GM23338 (cell line): ENCODE results near the gene MACROD1. TPM values are rescaled to one million over a fixed set of nuclear protein-coding genes. Genes with fewer than 3 reads are reported as not detected.

ENCODE experiments used
- ATAC-seq: fragments of 200-7000 bp; cut with Tn5 transposase; 3 replicates; pipeline ENCODE4 v1.9.1; 2020
- DNase-seq: peaks from one replicate; pipeline ENCODE4 v3.0.0-alpha.2; 2015; ENCODE audit warnings: low spot score
- H2AFZ ChIP-seq: fragments of 200-600 bp; sonication (generic); 2 replicates; pipeline ENCODE4 v1.8.0; 2016; ENCODE audit warnings: antibody characterized with exemption, mild to moderate bottlenecking, moderate library complexity
- H3F3A ChIP-seq: fragments of 200-600 bp; sonication (generic); replicated peaks from 2 replicates; pipeline ENCODE4 v1.8.0; 2017; ENCODE audit warnings: antibody characterized with exemption, mixed run types, low read depth
- H3K27ac ChIP-seq: fragments of 200-600 bp; sonication (generic); 2 replicates; pipeline ENCODE4 v1.6.1; 2016; ENCODE audit warnings: low read depth
- H3K27me3 ChIP-seq: fragments of 200-600 bp; sonication (generic); 2 replicates; pipeline ENCODE4 v1.8.0; 2016; ENCODE audit warnings: mild to moderate bottlenecking, mixed run types, moderate library complexity; ENCODE audit not compliant: insufficient read depth
- H3K36me3 ChIP-seq: fragments of 200-600 bp; sonication (generic); 2 replicates; pipeline ENCODE4 v1.8.0; 2016; ENCODE audit warnings: mild to moderate bottlenecking; ENCODE audit not compliant: insufficient read depth
- H3K4me1 ChIP-seq: fragments of 200-600 bp; sonication (generic); 2 replicates; pipeline ENCODE4 v1.8.0; 2016; ENCODE audit warnings: mild to moderate bottlenecking, moderate library complexity; ENCODE audit not compliant: insufficient read depth
- H3K4me2 ChIP-seq: fragments of 200-600 bp; sonication (generic); 2 replicates; pipeline ENCODE4 v1.7.1; 2017; ENCODE audit warnings: mixed run types
- H3K4me3 ChIP-seq: fragments of 200-600 bp; sonication (generic); 2 replicates; pipeline ENCODE4 v1.6.1; 2016; ENCODE audit warnings: mixed run types
- H3K79me2 ChIP-seq: fragments of 200-600 bp; sonication (generic); replicated peaks from 2 replicates; pipeline ENCODE4 v1.8.0; 2017; ENCODE audit warnings: mild to moderate bottlenecking; ENCODE audit not compliant: insufficient read depth
- H3K9me2 ChIP-seq: fragments of 200-600 bp; sonication (generic); 2 replicates; pipeline ENCODE4 v1.8.0; 2017; ENCODE audit not compliant: insufficient read depth
- H4K20me1 ChIP-seq: fragments of 200-600 bp; sonication (generic); replicated peaks from 2 replicates; pipeline ENCODE4 v1.8.0; 2017; ENCODE audit warnings: mild to moderate bottlenecking; ENCODE audit not compliant: insufficient read depth
- H3K27ac Mint-ChIP-seq: 2 replicates; pipeline ENCODE4 v1.8.0; 2020; ENCODE audit warnings: inconsistent platforms, mild to moderate bottlenecking, moderate library complexity, mixed read lengths
- H3K27me3 Mint-ChIP-seq: 3 replicates; pipeline ENCODE4 v1.8.0; 2022; ENCODE audit warnings: low read depth, mild to moderate bottlenecking, moderate library complexity, mixed read lengths, inconsistent platforms; ENCODE audit not compliant: insufficient read depth, poor library complexity
- H3K36me3 Mint-ChIP-seq: 3 replicates; pipeline ENCODE4 v1.8.0; 2021; ENCODE audit warnings: low read depth, mild to moderate bottlenecking, inconsistent platforms, moderate library complexity, mixed read lengths
- H3K4me1 Mint-ChIP-seq: 3 replicates; pipeline ENCODE4 v1.8.0; 2020; ENCODE audit warnings: mild to moderate bottlenecking, inconsistent platforms, mixed read lengths
- H3K4me3 Mint-ChIP-seq: 3 replicates; pipeline ENCODE4 v1.8.0; 2021; ENCODE audit warnings: moderate library complexity, mild to moderate bottlenecking, inconsistent platforms, mixed read lengths
- H3K9me3 Mint-ChIP-seq: 3 replicates; pipeline ENCODE4 v1.8.0; 2020; ENCODE audit warnings: moderate library complexity, mild to moderate bottlenecking, inconsistent platforms, mixed read lengths
- EZH2 ChIP-seq: fragments of 200-600 bp; sonication (generic); IDR thresholded peaks from one replicate; pipeline ENCODE4 v1.8.0; 2017; ENCODE audit warnings: antibody characterized with exemption, mild to moderate bottlenecking, low read depth; ENCODE audit not compliant: unreplicated experiment
- polyA plus RNA-seq: library from polyadenylated mRNA; unstranded; fragments of >200 nt; fragmentation: Nextera tagmentation; extraction: Ambion mirVana; gene quantifications from 2 replicates; pipeline ENCODE4 v1.2.1, GENCODE V29; 2016
- total RNA-seq: library from RNA; depleted of rRNA; stranded (reverse); fragments of >200 nt; shearing (Covaris generic); gene quantifications from 2 replicates; pipeline ENCODE4 v1.2.3, GENCODE V29; 2014
- TF ChIP-seq, protein P1 (sequence below): IDR thresholded peaks from one replicate; pipeline ENCODE4 v1.6.1; 2018; ENCODE audit warnings: antibody characterized with exemption; ENCODE audit not compliant: unreplicated experiment
- TF ChIP-seq, protein P2 (sequence below), 2 experiments: fragments of 200-600 bp in 1 of 2; sonication (generic) in 1 of 2; conservative IDR thresholded peaks; 2 replicates each; pipeline versions ENCODE4 v1.5.1 to v1.6.1; 2016 to 2017; ENCODE audit warnings: antibody characterized with exemption in 2 of 2, low read depth in 2 of 2, mild to moderate bottlenecking in 2 of 2, moderate library complexity in 1 of 2

Gene MACROD1
- total and polyA plus RNA-seq, 2 experiments from 2014 or later, result 33.0 to 51.6 TPM

DNA sequence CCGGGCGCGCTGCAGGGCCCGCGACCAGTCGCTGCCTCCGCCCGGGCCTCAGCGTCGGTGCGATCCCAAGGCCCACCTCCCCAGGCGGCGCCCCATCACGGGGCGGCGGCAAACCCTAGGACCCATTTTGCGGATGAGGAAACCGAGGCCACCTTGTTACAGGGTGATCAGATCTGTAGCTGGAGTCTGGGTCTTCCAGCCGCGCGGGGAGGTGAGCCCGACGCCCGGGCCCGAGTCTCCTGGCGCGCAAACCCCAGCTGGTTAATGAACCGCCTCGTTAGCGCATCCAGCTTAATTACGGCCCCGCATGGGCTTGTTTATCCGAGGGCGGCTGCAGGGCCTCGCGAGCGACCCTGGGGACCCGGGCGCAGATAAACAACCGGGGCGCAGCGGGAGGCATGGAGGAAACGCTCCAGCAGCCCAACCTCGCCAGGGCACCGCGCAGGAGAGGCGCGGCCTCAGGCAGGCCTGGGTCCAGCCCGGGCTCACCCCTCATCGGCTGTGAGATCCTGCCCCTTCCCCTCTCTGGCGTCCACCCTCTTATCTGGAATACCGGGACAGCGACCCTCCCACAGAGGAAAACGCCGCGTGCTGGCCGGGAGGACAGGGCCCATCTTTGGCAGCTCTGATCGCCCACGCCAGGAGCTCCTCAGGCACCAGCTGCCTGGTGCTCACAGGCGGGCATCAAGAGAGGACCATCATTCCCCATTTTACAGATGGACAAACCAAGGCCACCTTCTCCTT is 165.0 kb downstream of the MACROD1 start:
- no peak overlapping the region for H2AFZ ChIP-seq
- no peaks in the 10 kb centered on the region for H3K36me3 ChIP-seq
- no peaks in the 10 kb centered on the region for H3K9me3 Mint-ChIP-seq
- H3K27ac Mint-ChIP-seq, result no peak overlapping the region
- H3K9me2 ChIP-seq, result no peaks in the 10 kb centered on the region
- H3K27me3 ChIP-seq, result peaks cover 57% of the 10 kb centered on the region
- ATAC-seq (peak; percentile 0; the same call in 1 of the 3 replicates), DNase-seq (peak; percentile 59)
- peak overlapping the region; percentile 25; the same call in 2 of the 3 replicates for H3K4me3 Mint-ChIP-seq
- H3K79me2 ChIP-seq, result no peaks in the 10 kb centered on the region
- H3K27ac ChIP-seq, result no peak overlapping the region
- peaks cover 34% of the 10 kb centered on the region for H3K27me3 Mint-ChIP-seq
- peaks cover 10% of the 10 kb centered on the region for H3K4me1 ChIP-seq
- H3K4me1 Mint-ChIP-seq, result peaks cover 19% of the 10 kb centered on the region
- peak overlapping the region; percentile 88; the same call in 1 of the 2 replicates for H3K4me2 ChIP-seq
- H3F3A ChIP-seq, result peaks cover 29% of the 10 kb centered on the region
- peak overlapping the region; percentile 64 for H3K4me3 ChIP-seq
- TF ChIP-seq, protein P1, sequence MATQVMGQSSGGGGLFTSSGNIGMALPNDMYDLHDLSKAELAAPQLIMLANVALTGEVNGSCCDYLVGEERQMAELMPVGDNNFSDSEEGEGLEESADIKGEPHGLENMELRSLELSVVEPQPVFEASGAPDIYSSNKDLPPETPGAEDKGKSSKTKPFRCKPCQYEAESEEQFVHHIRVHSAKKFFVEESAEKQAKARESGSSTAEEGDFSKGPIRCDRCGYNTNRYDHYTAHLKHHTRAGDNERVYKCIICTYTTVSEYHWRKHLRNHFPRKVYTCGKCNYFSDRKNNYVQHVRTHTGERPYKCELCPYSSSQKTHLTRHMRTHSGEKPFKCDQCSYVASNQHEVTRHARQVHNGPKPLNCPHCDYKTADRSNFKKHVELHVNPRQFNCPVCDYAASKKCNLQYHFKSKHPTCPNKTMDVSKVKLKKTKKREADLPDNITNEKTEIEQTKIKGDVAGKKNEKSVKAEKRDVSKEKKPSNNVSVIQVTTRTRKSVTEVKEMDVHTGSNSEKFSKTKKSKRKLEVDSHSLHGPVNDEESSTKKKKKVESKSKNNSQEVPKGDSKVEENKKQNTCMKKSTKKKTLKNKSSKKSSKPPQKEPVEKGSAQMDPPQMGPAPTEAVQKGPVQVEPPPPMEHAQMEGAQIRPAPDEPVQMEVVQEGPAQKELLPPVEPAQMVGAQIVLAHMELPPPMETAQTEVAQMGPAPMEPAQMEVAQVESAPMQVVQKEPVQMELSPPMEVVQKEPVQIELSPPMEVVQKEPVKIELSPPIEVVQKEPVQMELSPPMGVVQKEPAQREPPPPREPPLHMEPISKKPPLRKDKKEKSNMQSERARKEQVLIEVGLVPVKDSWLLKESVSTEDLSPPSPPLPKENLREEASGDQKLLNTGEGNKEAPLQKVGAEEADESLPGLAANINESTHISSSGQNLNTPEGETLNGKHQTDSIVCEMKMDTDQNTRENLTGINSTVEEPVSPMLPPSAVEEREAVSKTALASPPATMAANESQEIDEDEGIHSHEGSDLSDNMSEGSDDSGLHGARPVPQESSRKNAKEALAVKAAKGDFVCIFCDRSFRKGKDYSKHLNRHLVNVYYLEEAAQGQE, result no peak
- TF ChIP-seq, protein P2, sequence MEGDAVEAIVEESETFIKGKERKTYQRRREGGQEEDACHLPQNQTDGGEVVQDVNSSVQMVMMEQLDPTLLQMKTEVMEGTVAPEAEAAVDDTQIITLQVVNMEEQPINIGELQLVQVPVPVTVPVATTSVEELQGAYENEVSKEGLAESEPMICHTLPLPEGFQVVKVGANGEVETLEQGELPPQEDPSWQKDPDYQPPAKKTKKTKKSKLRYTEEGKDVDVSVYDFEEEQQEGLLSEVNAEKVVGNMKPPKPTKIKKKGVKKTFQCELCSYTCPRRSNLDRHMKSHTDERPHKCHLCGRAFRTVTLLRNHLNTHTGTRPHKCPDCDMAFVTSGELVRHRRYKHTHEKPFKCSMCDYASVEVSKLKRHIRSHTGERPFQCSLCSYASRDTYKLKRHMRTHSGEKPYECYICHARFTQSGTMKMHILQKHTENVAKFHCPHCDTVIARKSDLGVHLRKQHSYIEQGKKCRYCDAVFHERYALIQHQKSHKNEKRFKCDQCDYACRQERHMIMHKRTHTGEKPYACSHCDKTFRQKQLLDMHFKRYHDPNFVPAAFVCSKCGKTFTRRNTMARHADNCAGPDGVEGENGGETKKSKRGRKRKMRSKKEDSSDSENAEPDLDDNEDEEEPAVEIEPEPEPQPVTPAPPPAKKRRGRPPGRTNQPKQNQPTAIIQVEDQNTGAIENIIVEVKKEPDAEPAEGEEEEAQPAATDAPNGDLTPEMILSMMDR (conservative IDR thresholded peaks at IDR 0.05; ENCODE audit: low read depth in 2 of 2), result 0 out of 4 replicates have a peak, but pooled peaks of 1 of the 2 experiments have one; percentile 5
- peaks cover 2% of the 10 kb centered on the region for H4K20me1 ChIP-seq
- H3K36me3 Mint-ChIP-seq, result peaks cover 23% of the 10 kb centered on the region; the same call in 2 of the 3 replicates

DNA sequence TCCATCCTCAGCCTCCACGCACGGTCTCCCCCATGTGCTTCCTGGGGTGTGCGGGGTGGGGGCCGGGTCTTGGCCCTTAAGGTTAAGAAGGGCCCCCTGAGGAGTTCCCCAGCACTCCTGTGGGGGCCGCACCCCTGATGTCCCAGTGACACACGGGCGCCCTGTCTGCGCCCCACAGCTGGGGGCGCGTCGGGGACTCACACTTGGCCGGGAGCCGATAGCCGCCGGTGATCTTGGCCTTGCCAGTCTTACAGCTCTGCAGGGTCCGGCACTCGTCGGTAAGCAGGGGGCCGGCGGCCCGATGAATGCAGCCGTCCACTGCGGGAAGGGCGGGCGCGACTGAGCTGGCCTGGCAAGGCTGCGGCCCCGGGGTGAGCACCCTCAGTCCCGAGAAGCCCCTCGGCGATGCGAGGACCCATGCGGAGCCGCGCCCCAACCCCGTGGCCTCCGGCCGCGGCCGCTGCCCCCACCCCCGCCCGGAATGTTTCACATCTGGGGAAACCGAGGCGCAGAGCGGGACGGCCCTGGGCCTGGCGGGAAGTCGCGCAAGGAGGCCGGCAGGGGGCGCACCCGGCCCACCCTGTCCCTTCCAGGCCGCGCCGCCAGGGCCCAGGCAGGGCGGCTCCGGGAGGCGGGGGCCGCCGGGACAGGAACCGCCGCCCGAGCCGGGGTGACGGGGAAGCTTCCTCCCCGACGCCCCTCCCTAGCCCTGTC is 165.7 kb downstream of the MACROD1 start:
- H2AFZ ChIP-seq, result no peak overlapping the region
- ATAC-seq, result peak; percentile 64

More for the DNA sequence above, 165.7 kb downstream of the MACROD1 start:
- peak; percentile 90 for DNase-seq
- H3K4me3 Mint-ChIP-seq, result peak overlapping the region; percentile 58
- H3K4me3 ChIP-seq, result peak overlapping the region; percentile 64
- peaks cover 19% of the 10 kb centered on the region for H3K4me1 Mint-ChIP-seq
- H3K79me2 ChIP-seq, result no peaks in the 10 kb centered on the region
- H3K27ac ChIP-seq, result no peak overlapping the region
- H3K9me3 Mint-ChIP-seq, result no peaks in the 10 kb centered on the region
- no peak for TF ChIP-seq EZH2
- TF ChIP-seq, protein P2 (conservative IDR thresholded peaks at IDR 0.05; ENCODE audit: low read depth in 2 of 2), result peak; percentile 52 to 85
- peaks cover 26% of the 10 kb centered on the region for H3K27me3 Mint-ChIP-seq
- H3K9me2 ChIP-seq, result no peaks in the 10 kb centered on the region
- H3F3A ChIP-seq, result peaks cover 25% of the 10 kb centered on the region
- H3K27ac Mint-ChIP-seq, result no peak overlapping the region
- H3K36me3 ChIP-seq, result no peaks in the 10 kb centered on the region
- H3K4me1 ChIP-seq, result peaks cover 10% of the 10 kb centered on the region
- H4K20me1 ChIP-seq, result peaks cover 7% of the 10 kb centered on the region
- H3K4me2 ChIP-seq, result peak overlapping the region; percentile 88
- peaks cover 30% of the 10 kb centered on the region for H3K36me3 Mint-ChIP-seq
- peaks cover 50% of the 10 kb centered on the region for H3K27me3 ChIP-seq
